ENCODE data around the gene JUND. TPM values are rescaled to one million over a fixed set of nuclear protein-coding genes. Genes with fewer than 3 reads are reported as not detected.

The JUND gene
- total and polyA plus RNA-seq, 2 donors from 2014 or later = 117 to 181 TPM

- Histone ChIP-seq H3K9me3 (ENCODE audit: control insufficient read depth in 2 of 3, insufficient read depth in 1 of 3, low read length in 3 of 3) (no peaks in the 10 kb centered on the region), H3K27me3 (ENCODE audit: control insufficient read depth, insufficient read depth, low read length) (no peaks in the 10 kb centered on the region), H3K4me3 (ENCODE audit: low read length in 3 of 3) (no peak overlapping the region), H3K36me3 (ENCODE audit: control insufficient read depth in 2 of 3, insufficient read depth in 3 of 3, low read length in 3 of 3) (peaks cover 0 to 6% (median 0%) of the 10 kb centered on the region in 3 donors), H3K9ac (ENCODE audit: low read length in 3 of 3) (no peak overlapping the region), H3K4me1 (ENCODE audit: control insufficient read depth in 2 of 3, insufficient read depth in 2 of 3, low read depth in 1 of 3, low read length in 3 of 3) (no peaks in the 10 kb centered on the region), H3K27ac (ENCODE audit: low read depth in 2 of 2, low read length in 2 of 2) (no peak overlapping the region)
- DNase-seq = no peak
- no peak for FAIRE-seq
- TF ChIP-seq CTCF (IDR thresholded peaks at IDR 0.05; ENCODE audit: borderline replicate concordance, extremely low read depth, insufficient read depth) = no peak
- intact Hi-C loops (cut with DNase I) = loop anchor here (10.0 kb wide), 1 partner anchor 58 kb away; the partner anchor contains the start of gene MPV17L2
Measured at GRCh38 chr19:18253130-18253529, 28.3 kb downstream of the JUND start.

GRCh38 chr19:18252370-18252717 lies 29.1 kb downstream of the JUND start:
- H3K9ac ChIP-seq (ENCODE audit: low read length in 3 of 3) = no peak overlapping the region
- H3K27ac ChIP-seq (ENCODE audit: low read depth in 2 of 2, low read length in 2 of 2) = no peak overlapping the region
- FAIRE-seq (no peak), DNase-seq (no peak)
- no peak for TF ChIP-seq CTCF (IDR thresholded peaks at IDR 0.05; ENCODE audit: borderline replicate concordance, extremely low read depth, insufficient read depth)
- peaks cover 0 to 6% (median 0%) of the 10 kb centered on the region in 3 donors for H3K36me3 ChIP-seq (ENCODE audit: control insufficient read depth in 2 of 3, insufficient read depth in 3 of 3, low read length in 3 of 3)
- intact Hi-C loops (cut with DNase I) = loop anchor here (10.0 kb wide), 1 partner anchor 58 kb away; the partner anchor contains the start of gene MPV17L2
- H3K9me3 ChIP-seq (ENCODE audit: control insufficient read depth in 2 of 3, insufficient read depth in 1 of 3, low read length in 3 of 3) = no peaks in the 10 kb centered on the region
- H3K27me3 ChIP-seq (ENCODE audit: control insufficient read depth, insufficient read depth, low read length) = no peaks in the 10 kb centered on the region
- H3K4me1 ChIP-seq (ENCODE audit: control insufficient read depth in 2 of 3, insufficient read depth in 2 of 3, low read depth in 1 of 3, low read length in 3 of 3) = no peaks in the 10 kb centered on the region
- no peak overlapping the region for H3K4me3 ChIP-seq (ENCODE audit: low read length in 3 of 3)

GRCh38 chr19:18251587-18252369 lies 29.6 kb downstream of the JUND start:
- TF ChIP-seq CTCF (IDR thresholded peaks at IDR 0.05; ENCODE audit: borderline replicate concordance, extremely low read depth, insufficient read depth) = peak; percentile 95
- no peaks in the 10 kb centered on the region for H3K27me3 ChIP-seq (ENCODE audit: control insufficient read depth, insufficient read depth, low read length)
- H3K36me3 ChIP-seq (ENCODE audit: control insufficient read depth in 2 of 3, insufficient read depth in 3 of 3, low read length in 3 of 3) = peaks cover 0 to 2% (median 0%) of the 10 kb centered on the region in 3 donors
- no peak overlapping the region for H3K4me3 ChIP-seq (ENCODE audit: low read length in 3 of 3)
- H3K4me1 ChIP-seq (ENCODE audit: control insufficient read depth in 2 of 3, insufficient read depth in 2 of 3, low read depth in 1 of 3, low read length in 3 of 3) = no peaks in the 10 kb centered on the region
- intact Hi-C loops (cut with DNase I) = loop anchor here (10.0 kb wide), 1 partner anchor 57 kb away; the partner anchor contains the start of gene MPV17L2
- FAIRE-seq (no peak), DNase-seq (peak in 4 of 5 donors; percentile 74 to 83 (median 82))
- H3K9ac ChIP-seq (ENCODE audit: low read length in 3 of 3) = no peak overlapping the region
- H3K27ac ChIP-seq (ENCODE audit: low read depth in 2 of 2, low read length in 2 of 2) = no peak overlapping the region
- H3K9me3 ChIP-seq (ENCODE audit: control insufficient read depth in 2 of 3, insufficient read depth in 1 of 3, low read length in 3 of 3) = no peaks in the 10 kb centered on the region
